ENCODE measurements around the gene GRID2. TPM values are rescaled to one million over a fixed set of nuclear protein-coding genes. Genes with fewer than 3 reads are reported as not detected.

GRID2 gene
- total RNA-seq, 4 donors from 2014 or later: not detected

DNA sequence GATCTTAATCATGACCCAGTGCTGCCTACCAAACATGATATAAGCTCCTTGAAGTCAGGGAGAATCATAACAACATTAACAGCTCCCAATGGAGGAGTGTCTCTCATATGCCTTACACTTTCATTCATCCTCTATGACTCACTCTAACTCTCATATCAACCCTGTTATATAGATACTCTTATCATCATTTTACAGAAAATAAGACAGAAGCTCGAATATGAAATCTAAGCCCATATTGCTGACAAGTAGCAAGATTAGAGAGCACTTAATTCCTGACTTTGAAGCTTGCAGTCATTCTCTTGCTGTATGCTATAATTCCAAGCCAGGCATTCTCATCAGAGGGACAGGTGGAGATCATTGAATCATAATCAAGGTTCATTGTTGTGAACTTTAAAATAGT is 1048.1 kb downstream of the GRID2 start:
- no peak for TF ChIP-seq CTCF (IDR thresholded peaks at IDR 0.05; ENCODE audit: low read depth)

DNA sequence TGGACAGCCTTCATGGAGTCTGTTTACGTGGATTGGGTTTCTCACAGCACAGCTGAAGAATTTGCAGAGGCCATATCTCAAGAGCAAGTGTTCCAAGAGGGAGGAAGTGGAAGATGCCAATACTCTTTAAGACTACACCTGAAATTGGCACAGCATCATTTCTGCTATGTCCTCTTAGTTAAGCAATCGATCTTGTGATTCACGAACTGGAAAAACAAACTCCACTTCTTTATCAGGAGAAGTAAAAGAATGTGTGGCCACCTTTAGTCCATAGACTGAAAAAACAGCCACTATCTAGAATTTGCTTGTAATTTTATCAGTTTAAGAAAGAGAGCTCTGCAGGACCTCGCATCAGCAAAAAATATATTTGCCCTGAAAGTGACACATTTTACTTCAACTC is 1051.6 kb downstream of the GRID2 start:
- TF ChIP-seq CTCF (IDR thresholded peaks at IDR 0.05; ENCODE audit: low read depth): no peak

DNA sequence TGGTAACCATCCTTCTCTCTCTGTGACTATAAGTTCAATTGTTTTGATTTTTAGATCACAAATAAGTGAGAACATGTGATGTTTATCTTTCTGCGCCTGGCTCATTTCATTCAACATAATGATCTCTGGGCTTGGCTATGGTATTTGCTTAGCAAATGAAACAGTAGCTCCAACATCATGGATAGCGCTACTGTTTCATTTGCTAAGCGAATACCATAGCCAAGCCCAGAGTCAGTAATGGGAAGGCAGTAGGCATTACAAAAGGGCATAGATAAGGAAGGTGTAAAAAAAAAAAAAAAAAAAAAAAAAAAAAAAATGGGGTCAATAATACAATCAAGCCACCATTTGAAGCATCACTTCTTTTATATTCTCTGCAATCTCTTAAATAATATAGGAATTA is 1055.8 kb downstream of the GRID2 start:
- TF ChIP-seq CTCF (IDR thresholded peaks at IDR 0.05; ENCODE audit: low read depth): no peak

DNA sequence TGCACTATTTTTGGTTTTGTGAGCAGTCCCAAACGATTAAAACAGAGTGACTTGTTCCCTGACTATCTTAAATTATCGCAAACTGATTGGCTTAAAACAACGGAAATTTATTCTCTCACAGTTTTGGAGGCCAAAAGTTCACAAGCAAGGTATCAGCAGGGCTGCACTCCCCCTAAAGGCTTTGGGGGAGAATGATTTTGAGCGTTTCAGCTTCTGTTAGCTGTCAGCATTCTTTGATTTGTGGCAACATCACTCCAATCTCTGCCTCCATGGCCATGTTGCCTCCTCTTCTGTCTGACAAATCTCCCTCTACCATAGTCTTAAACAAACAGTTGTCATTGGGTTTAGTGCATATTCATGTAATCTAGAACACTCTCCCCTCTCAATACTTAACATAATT is 1065.2 kb downstream of the GRID2 start:
- TF ChIP-seq CTCF (IDR thresholded peaks at IDR 0.05; ENCODE audit: low read depth): no peak

GRCh38 chr4:93370256-93370655 is 1066.5 kb downstream of the GRID2 start:
- TF ChIP-seq CTCF (IDR thresholded peaks at IDR 0.05; ENCODE audit: low read depth): no peak

DNA sequence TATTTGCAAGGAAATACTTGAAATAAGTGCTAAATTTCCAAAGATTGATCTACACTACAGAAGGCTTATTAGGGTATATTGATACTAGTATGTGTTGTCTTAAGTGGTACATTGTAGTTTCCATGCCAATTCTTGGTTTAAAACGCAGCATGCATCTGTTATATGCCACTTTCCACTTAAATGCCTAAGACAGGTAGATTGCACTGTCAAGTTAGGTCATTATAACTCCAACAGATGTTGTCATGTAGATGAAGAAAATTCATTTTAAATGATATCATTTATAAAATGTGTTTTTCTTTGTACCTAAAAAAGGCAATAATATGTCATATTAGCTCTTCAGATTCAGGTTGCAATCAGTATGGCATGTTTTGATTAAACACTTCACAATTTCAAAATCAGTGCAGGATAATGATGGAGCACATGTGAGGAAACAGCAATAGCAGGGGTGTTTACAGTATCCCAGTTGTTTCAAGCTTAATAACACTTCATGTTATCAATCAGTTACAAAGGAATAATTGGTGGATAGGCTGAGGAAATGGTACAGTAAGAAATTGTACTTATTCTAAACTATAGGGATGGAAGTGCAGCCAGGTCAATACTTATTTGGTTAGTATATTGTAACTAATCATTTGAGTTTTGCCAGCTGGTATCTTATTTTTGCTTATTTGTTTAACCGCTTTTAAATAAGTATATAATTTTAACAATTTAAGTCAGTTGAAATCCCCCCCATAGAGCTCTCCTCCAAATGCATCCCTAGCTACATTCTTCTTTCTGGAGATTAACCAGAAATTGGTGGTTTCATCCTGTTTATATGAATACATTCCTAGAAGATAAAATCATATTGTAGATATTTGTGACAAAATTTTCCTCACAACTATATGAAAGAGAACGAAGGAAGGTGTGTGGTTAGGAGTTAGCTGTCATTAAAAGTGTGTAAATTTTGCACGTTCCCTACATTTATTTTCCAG is 1070.4 kb downstream of the GRID2 start:
- TF ChIP-seq CTCF (IDR thresholded peaks at IDR 0.05; ENCODE audit: low read depth): no peak

- TF ChIP-seq CTCF (IDR thresholded peaks at IDR 0.05; ENCODE audit: low read depth): no peak
Observed at GRCh38 chr4:93384241-93384640, 1080.5 kb downstream of the GRID2 start.
